ENCODE measurements around the gene SIK3.

- no peak for TF ChIP-seq CTCF (IDR thresholded peaks at IDR 0.05)
- no peak for TF ChIP-seq EP300 (IDR thresholded peaks at IDR 0.05)
Observed at GRCh38 chr11:116862185-116862584, 236.0 kb downstream of the SIK3 start.
